GDM1 (cell line): ENCODE measurements around the gene CNBP.

Experiments
- DNase-seq: peaks from one replicate; lab custom pipeline; 2025; lab: John Stamatoyannopoulos, UW

Gene CNBP

DNA sequence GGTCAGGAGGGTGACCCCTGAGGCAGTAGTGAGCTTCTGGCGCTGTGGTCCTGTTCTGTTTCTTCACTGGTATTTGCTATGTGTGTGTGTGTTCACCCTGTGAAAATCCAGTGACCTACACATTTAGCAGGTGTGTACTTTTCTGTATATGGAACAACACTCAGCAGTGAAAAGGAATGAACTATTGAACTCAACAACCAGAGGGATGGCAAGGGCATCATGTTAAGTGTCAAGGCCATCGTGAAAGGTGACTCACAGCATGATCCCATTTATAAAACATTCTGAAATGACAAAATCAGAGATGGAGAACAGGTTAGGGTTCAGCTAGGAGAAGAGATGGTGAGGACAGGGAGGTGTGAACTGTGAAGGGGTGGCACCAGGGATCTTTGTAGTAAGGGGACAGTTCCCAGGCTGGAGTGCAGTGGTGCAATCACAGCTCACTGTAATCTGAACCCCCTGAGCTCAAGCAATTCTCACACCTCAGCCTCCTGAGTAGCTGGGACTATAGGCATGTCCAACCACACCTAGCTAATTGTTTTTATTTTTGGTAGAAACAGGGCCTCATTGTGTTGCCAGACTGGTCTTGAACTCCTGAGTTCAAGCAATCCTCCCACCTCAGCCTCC, 52.1 kb downstream of the CNBP start:
- no peak for DNase-seq

- DNase-seq, result no peak
These were observed 53.3 kb downstream of the CNBP start for GRCh38 chr3:129130291-129130813.

DNA sequence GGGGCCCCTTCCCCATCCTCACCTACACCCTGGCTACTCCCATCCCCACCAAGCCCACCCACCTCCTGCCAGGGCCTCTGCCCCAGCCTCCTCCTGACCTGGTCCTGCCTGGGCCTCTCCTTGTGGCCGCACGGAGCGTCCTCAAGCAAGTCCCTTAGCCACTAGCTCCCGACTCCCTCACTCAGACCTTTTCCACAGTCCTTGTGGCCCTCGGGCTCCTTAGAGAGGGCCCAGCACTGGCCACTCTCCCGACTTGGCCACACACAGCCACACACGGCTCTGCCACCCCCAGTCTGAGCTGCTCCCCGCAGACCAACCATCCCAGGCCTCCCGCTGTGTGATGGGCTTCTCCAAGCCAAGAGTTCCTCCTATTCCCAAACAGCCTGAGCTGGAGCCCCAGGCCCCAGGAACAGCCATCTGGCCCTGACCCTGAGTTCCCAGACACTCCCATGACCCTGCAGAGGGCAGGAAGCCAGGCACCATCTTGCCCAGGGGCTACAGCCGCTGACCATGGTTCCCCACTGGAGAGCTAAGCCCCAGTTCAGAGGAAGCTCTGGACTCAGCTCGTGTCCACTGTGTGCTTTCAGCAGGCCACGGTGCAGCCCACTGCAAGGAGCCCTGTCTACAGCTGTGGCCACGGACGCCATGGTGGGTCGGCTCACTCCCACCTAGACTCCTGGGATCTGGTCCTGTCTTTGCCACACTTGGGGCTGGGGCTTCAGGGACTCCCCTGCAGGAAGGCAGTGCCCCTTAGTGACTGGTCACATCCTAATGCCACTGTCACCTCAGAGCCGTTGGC, 55.1 kb downstream of the CNBP start:
- no peak for DNase-seq

DNA sequence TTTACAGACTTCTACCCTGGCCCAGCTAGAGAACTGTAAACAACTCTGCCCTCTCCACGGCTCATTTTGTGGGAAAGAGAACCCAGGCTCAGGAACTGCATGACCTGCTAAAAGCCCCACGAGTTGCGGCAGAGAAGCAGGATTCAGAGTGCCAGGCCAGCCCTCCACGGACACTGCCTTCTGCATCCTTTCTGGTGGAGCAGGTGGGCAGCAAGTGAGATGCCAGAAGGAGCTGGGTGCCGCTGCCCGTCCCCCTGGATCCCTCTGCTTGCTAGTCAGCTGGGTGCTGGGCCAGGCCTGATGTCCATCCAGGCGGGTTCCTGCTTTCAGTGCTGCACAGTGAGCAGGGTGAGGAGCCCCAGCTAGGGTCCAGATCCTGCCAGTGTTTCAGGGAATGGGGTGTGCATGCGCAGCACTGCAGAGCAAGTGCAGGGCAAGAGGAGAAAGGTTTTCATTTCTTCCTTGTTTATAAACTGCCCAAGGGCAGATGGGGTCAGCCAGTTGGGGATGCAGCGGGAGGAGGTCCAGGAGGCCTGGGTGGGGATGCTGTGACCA, 56.9 kb downstream of the CNBP start:
- no peak for DNase-seq

DNA sequence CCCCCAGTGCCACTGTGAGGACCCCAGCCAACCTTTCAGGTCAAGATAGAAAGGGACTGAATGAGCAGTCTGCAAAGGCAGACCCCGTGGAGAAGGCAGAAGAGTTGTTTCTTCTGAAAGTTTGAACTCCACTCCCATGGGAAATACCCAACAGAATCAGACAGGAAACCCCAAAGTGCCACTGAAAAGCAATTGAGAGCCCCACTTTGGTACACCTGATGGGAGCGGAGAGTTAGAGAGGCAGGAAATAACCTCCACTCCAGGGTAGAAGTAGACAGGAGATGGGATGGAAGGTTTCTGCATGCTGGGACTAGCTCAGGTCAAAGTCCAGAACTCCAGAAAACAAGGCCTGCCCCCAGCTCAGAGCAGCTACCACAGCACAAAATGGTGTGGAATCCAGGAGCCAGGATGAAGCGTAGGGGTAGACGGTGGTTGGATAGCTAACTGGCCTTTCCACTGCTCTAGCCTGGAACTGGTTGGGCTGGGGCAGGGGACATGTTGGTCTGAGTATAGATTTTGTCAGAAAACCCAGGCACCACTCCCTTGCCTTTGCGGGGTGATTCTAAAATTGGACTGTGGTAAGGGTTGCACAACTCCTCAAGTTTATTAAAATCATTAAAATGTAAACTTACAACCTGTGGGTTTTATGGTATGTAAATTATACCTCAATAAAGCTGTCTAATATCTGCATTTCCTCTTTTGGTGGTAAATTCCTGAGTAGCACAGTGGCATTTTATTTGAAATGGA, 60.2 kb downstream of the CNBP start:
- no peak for DNase-seq

DNA sequence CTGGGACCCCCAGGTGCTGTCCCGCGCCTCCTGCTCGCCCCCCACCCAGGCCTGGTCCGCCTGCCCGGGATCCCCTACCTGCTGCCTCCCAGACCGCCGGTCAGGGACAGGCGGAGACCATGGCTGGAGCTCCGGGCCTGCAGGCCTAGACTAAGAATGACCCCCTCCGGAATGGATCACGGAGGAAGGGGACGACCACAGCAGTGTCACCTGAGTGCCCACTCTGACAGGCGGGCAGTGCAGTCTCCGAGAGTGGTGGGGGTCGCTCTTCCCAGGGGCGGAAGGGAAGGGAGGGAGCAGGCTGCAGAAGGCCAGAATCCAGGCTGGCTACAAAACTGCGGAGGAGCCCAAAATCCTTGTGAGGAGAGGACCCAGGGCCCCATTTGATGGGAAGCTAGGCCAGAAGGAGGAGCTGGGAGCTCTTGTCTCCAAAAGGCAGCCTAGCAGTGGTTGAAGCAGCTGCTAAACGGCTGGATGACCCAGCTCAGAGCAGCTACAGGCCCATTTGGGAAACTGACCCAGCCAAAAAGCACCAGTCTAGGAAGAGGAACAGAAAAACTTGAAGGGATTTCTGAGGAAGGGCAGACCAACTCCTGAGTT, 61.2 kb downstream of the CNBP start:
- no peak for DNase-seq

GRCh38 chr3:129121792-129122411, 61.8 kb downstream of the CNBP start, which contains the start of gene RAB43:
Gene RAB43, minus strand, starts transcription at chr3:129121804. Its CDS starts 315 bp downstream, at chr3:129121489.
- DNase-seq, result peak; percentile 69

DNA sequence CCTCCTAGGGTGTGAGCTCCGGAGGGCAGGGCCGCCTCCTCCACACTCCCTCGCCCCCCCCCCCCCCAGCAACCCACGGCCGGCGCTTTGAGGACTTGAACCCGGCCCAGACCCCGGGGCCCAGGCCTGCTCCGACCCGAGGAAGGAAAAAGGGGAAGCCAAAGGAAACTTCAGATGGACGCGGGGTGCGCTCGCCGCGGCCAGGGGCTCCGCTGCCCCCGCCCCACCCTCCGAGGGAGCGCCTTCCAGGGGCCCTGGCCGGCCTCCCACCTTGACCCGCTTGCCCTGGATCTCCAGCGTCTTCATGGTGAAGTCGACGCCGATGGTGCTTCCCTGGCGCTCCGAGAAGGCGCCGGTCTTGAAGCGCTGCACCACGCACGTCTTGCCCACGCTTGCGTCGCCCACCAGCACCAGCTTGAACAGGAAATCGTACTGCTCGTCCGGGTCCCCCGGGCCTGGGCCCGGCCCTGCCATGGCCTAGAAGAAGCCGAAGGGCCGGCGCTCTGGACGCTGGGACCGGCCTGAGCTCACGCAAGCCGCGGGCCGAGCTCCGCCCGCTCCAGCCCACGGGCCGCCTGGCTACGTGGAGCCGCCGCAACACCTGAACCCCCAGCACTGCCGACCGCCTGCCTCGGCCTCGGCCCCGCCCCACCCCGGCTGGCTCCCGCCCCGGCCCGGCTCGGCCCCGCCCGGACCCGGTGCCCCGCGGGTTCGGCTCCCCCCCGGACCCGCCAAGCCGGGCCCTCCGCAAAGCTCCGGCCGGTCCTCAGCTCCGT, 62.5 kb downstream of the CNBP start:
- no peak for DNase-seq

DNA sequence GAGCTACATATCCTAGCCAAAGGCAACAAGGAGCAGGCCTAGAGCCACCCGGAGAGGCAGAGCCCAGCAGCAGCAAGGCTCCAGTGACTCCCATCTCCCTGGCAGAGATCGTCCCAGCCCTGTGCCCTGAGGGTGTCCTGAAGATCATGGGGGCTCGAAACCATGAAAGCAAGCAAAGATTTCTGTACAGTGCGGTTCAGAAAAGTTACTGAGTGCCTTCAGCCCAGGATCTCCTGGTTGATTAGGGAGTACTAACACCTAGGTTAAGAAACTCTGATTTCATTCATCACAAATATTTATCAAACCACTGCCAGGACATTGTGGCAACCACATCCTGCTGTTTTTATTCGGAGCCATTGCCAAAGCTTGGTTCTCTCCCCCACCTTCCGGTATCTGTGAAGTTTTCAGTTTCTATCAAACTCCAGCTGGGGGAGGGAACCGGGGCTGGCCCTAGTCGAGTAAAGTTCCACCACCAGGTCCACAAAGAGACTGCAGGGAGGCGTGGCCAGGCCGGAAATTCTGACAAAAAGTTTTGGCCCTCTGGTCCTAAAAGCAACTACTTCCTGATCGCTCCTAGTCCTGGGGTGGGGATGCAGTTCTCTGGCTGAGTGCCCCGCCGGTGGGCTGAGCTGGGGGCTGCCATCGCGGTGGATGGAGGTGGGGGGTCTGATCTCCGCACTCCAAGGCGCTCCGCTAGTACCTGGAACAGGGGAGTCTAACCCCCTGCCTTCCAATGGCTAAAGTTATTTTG, 63.3 kb downstream of the CNBP start:
- peak; percentile 57 for DNase-seq

DNA sequence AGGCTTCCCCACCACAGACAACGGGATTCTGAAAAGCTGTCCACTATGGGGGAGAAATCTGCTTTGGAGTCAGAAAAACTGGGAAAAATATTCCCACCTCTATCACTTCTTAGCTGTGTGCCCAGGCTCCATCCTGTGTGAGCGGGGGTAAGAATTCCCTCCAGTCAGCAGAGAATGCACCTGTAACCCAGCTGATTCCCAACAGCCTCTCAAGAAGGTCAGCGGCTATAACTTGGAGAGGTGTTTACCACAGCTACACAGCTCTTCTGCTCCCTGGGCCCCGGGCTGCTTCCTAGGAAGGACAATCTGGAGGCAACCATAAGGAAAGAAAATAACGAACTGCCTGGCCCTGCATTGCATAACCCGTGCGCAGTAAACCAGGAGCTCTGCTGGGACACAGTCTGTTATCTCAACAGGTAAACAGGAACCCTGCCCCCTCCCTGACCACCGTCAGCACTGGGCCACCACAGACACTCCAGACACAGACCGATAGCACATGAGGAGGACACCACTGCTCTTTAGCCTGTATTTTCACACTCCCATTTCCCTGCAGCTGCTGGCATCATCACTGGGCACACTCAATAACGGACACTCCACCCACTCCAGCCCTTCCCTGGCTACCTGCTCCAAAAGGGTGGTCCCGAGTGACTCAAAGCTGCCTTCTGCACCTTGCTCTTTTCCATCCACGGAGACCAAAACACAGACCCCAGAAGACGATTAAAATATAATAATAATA, 64.2 kb downstream of the CNBP start:
- DNase-seq, result no peak

DNA sequence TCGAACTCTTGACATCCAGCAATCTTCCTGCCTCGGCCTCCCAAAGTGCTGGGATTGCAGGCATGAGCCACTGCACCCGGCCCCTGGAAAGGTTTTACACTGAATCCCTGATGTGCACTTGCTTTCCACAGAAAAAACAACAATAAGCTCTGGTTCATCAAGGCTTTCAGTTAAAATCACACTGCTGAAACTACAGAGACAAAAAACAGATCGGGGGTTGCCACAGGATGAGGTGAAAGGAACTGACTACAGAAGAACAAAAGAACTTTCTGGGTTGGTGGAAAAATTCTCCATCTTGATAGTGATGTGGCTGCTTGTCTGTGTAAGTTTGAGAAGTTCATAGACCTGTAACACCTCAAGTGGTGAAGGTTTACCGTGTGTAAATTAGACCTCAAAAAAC, 65.0 kb downstream of the CNBP start:
- DNase-seq, result no peak
